Measurements from ENCODE around the gene CSF2.

The CSF2 gene

DNA sequence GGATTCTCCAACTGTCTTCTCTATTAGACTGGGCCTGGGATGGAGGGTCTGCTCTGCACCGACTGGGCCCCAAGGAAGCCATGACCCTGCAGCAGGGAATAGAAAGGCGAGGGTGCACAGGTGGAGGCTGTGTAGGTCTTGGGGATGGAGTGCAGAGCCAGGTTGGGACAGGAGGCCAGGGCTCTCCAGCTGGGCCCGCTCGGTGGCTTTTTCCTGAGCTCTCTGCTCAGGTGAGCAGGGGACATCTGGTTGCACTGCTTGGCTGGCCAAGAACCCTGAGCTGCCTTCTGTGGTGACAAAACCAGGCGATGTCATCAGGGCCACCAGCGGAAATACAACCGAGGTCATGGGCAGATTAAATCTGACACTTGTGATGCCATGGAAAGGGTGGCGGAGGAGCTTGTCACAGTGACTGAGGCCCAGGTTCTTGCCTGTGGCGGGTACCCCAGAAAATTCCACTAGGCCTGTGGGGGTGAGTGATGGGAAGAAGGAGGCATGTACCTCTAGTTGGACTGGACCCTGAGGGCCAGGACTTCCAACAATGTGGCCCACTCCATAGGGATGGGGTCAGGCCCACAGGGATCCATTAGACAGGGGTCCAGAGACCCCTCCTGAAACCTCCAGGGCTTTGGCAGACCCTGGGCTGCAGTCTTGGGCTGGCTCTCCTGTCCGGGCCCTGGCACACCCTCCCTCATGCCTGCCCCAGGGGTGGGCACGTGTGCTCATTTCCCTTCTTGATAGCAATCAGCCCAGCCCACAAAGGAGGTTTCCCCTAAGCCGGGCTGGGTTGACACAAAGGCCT lies 17.6 kb upstream of the CSF2 start:
- DNase-seq: peak; percentile 64

DNA sequence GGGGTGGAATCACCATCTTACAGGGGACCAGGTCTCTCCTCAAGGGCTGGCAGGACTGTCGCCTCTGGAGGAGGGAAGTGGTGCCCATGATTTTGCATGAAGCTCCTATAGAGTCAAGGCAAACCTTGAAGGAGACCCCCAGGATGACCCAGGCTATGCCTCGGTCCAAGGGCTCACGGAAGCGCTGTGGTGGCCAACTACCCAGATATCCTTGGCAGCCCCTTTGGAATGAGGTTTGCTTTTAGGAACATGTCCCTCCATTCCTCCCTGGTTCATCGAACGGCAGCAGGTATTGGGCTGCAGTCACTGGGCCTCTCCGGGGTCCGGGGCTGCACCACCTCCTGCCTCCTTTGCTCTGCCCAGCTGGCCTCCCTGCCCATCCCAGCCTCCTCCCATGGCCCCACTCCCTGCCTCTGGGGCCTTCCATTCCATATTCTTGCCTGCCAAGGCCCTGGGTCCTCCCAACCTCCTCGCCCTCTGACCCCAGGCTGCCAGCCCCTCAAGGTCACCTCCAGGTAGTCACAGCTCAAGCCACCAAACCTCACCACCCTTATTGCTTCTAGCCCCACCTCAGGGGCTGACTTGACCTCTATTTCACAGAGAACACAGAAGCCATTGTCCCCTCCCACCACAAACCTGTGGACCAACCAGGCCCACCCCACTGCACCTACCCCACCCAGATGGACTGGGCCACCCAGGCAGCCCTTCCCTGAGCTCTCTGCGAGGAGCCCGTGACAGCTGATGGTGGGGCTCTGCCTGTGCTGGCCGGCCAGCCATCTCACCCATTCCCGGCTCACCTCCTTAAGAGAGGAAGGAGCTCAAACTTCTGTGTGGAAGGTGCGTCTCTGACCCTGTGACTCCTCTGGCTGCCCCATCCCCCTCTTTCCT lies 16.7 kb upstream of the CSF2 start:
- DNase-seq: no peak

DNA sequence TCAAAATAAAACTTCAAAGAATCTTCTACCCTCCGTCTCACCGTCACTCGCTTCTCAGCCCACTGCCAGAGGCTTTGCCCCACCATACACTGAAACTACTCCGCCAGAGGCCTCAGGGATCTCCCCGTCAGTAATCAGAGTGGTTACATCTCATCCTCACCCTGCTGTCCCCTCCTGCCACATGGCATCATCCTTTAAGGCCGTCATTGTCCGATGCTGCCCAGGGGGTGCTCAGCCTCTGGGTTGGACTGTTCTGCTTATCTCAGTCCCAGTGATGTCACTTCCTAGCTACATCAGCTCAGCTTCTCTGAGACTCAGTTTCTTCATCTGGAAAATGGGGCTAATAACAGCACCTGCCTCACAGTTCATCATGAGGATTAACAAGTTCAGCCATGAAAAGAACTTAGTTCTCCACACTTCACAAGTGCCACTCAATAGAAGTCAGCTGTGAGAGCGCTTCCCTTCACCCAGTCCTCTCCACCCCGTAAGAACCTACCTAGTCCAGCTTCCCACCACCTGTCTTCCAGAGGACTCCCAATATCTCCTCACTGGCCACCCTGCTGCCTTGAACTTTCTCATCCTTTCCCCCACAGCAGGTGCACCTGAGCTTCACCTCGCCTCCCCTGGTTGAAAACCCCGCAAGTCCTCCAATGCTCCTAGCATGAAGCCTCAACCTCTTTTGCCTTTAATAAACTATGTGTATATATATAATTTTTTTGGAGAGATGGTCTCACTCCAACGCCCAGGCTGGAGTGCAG lies 15.9 kb upstream of the CSF2 start:
- DNase-seq: no peak

DNA sequence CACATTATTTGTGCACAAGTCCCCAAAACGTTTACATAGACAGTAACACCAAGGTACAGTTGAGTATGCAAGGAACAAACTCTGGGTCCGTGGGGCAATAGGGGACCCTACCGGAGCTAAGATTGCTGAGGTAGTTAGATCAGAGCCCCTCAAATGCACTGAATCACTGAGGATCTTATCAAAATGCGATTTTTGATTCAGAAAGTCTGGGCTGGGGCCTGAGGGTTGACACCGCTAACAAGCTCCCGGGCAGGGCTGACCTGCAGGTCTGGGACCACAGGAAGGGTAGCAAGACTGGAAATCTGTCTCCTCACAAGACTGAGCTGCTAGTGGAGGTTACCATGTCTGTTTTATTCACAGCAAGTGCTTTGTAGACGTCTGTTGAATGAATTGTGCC lies 14.9 kb upstream of the CSF2 start:
- DNase-seq: no peak

DNA sequence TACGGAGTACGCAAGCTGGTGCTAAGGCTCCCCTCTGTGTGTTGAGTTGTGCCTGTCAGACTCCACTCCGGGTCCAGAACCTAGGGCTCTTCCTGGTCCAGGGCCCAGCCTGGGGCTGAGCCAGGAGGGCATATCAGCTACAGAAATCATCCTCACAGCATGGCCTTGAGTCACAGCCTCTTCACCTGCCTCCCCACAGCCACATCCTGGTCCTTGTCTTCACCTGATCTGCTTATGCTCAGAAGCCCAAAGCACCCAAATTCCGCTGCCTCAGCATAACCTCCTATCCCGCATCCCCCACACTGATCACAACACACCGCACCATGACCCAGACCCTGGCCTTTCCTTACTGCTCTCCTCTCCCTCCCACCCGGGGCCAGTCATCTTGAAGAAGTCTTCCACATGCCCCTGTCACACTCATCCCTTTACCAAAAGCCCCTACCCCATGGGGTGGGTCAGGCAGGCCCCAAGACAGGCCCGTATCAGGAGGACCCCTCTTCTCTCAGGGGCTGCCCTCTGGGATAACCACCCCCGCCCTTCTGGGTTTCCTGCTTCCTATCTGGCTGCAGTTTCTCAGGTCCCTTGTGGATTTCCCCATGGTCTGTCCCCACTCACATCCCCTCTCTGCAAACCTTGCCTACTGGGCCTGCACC lies 14.4 kb upstream of the CSF2 start:
- DNase-seq: peak; percentile 42

DNA sequence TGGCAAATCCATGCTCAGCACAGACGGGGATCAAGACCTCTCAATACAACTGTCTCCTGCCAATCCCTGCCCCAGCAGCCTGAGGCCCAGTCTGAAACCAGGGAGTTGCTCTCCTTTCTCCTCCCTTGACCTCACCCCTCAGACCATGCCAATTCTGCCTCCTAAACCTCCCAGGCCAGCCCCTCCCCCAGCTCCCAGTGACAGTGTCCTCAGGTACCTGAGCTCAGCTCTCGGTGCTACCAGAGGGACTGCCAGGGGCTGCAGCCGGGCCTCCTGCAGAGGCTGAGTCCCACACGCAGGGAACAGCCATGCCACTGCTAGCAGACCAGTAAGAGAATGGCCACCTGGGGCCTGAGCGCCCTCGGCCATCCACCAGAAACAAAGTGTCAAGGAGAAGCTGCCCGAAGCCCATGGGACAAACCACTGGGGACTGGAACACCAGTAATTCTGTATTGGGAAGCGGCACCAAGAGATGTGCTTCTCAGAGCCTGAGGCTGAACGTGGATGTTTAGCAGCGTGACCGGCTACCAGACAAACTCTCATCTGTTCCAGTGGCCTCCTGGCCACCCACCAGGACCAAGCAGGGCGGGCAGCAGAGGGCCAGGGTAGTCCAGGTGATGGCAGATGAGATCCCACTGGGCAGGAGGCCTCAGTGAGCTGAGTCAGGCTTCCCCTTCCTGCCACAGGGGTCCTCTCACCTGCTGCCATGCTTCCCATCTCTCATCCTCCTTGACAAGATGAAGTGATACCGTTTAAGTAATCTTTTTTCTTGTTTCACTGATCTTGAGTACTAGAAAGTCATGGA lies 13.7 kb upstream of the CSF2 start:
- DNase-seq: no peak

DNA sequence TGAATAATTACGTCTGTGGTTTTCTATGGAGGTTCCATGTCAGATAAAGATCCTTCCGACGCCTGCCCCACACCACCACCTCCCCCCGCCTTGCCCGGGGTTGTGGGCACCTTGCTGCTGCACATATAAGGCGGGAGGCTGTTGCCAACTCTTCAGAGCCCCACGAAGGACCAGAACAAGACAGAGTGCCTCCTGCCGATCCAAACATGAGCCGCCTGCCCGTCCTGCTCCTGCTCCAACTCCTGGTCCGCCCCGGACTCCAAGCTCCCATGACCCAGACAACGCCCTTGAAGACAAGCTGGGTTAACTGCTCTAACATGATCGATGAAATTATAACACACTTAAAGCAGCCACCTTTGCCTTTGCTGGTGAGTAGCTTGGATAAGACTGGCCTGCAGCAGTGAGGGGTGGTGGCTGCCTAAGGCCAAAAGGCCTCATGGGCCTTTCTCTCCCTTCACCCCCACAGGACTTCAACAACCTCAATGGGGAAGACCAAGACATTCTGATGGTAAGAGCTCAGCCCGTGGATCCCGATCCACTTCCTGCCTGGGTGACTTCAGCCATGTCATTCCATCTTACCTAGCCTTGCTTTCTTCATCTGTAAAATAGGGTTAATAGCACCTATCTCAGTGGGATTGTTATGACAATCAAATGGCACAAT lies 13.0 kb upstream of the CSF2 start, which contains the start of gene IL3:
IL3 (plus strand) TSS at position 155 of the 661 bp plus-strand sequence; CDS start at position 207, 52 bp downstream.
- no peak for DNase-seq

DNA sequence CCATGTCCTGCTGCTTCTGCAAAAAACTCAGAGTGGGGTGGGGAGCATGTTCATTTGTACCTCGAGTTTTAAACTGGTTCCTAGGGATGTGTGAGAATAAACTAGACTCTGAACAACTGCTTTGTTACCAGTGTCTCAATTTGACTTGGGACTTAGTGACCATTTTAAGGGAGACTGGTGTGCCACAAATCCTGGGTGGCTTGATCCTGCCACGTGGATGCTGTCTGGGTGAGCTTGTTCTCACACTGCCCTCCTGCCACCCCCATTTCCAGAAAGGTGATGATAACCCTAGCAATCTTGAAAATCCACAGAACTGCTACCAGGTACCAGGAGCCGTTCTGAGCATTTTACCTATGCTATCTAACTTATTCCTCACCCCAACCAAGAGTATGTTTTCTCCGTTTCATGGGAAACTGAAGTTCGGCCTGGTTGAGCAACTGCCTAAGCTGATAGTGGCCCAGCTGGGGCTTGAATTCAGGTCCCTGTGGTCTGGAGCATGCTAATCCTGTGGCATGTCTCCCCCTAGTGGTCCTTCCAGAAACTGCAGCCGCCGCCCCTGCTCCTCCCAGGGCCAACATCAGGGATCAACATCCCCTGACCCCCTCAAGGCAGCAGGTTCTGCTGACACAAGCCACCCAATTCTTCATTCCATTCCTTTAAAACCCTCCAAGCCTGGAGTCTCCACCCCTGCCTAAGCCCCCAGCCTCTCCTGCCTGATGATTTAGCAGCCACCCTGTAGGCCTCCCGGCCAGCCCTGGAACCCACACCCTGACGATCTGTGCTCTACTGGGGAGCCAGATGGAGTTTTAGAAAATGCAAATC lies 10.3 kb upstream of the CSF2 start:
- peak; percentile 79 for DNase-seq

DNA sequence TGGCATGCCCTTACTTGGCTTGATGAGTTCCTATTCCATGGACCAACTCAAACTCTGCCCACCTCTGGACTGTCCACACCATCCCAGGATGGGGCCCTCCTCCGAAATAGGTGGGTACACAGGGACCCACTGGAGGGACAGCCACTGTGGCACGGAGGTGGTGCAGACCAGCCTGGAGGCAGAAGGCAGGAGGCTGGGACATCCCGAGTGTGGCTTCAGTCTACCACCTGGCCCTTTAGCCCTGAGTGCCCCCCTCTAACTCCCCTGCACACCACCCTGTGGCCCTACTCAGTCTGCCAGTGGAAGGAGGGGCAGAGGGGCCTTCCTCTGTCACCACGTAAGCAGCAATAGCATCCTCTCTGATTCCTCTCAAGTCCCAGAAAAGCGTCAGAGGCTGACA lies 9.4 kb upstream of the CSF2 start:
- no peak for DNase-seq

DNA sequence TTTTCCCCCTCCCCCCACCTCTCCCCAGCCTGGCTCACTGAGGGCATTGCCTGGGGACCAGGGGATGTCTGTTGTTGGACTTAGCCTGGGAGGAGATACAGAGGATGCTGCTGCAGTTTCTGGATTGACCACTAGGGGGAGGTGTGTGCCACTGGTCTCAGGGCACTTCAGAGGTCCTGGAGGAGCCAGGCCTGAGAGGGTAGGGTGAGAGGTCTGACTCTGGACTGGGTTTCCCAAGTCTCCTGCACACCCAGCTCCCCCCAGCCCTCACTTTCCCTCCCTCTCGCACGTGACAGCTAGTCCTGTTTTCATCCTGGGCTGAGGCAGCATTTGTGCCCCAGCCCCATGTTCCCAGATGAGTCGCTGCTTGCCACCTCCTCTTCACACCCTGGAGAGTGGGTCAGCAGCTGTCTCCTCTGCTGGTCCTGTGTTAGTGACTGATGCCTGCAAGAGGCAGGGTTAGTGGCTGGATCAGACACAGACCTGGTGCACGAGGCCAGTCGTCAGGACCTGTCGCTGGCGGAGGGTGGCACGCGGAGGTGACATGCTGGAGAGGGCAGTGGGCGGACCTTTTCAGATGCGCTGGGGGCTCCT lies 8.8 kb upstream of the CSF2 start:
- DNase-seq: peak; percentile 80

DNA sequence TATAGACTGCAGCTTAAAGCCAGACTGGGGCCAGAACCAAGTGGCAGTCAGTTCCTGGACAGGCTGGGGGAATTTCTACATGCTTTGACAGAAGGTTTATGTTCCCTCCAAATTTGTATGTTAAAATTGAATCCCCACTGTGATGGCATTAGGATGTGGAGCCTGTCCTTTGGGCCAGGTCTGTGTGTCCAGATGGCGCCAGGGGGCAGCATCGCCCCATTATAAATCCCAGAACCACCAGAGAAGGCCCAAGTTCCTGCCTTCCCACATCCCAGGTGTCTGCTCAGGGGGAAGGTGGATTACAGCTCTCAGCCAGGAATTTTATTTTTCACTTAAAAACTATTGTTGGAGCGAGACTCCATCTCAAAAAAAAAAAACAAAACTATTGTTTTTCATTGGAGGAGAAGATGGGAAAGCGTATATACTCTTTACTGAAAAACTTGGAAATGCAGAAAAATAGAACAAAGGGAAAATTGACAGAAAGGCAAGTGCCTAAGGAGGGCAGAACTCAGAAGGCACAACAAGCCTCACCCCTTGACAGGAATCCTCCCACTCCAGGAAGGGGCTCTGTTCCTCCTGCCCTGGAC lies 8.1 kb upstream of the CSF2 start:
- DNase-seq: peak; percentile 64

DNA sequence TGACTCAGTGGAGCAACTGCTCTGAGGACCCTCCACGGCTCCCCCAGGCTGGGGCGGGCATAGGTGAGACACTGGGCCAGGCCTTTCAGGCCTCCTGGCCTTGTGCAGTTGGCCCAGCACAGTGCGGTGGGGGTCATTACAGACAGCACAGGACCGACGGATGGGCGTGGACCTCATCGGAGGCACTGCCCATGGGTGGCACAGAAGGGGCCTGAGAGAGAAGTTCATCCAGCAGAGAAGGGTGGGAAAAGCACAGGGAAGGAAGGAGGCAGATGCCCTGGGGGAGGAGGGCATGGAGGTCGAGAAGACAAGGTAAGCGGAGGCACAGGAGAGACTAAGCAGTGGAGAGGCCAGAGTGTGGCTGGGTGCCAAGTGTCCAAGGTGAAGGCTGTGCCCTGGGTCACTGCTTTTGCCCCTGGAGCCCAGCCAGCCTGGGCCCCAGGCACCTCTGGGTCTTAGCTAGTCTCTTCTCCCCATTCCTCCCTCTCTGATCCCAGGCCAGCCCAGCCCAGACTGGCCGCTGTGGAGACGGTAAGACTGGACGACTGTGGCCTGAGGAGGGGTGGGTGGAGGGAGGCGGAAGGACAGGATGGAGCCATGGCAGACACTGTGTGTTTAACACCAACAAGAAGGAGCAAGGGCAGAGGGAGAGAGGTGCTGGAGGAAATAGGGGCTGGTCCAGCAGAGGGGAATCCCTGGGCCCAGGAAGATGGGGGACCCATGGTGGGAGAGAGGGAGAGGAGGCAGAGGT lies 7.5 kb upstream of the CSF2 start:
- no peak for DNase-seq

DNA sequence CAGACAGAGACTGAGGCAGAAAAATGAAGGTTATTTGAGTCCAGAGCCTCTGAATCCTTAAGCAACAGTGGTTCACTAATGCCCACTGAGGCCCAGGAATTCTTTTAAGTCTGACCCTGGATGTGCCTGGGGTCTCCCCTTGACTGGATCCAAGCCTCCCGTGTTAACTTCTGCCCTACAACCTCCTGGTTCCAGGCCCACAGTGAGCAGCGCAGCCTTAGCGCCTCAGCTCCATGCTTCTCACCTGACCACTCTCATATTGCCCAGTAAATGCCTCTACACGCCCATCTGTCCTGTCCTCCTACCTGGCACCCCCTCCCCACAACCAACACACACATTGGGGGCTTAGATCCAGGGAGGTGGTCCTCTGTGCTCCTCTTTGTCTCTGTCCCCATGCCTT lies 6.7 kb upstream of the CSF2 start:
- DNase-seq: no peak

DNA sequence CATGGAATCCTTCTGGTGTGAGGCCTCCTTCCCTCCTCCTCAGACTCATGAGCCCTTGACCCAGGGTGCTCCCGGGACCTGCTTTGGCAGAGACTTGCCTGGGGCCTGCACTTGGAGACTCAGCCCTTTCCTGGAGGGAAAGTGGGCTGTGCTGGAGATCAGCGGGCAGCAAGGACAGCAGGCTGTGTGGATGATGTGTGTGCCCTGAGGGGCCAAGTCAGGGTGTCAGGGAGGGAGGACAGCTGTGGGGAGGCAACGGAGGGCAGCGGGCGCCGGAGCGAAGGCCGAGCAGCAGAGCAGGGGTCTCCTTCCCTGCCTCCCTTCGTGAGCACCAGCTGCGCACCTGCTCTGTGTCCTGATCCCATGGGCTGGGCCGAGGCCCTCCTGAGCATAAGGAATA lies 6.1 kb upstream of the CSF2 start:
- no peak for DNase-seq

DNA sequence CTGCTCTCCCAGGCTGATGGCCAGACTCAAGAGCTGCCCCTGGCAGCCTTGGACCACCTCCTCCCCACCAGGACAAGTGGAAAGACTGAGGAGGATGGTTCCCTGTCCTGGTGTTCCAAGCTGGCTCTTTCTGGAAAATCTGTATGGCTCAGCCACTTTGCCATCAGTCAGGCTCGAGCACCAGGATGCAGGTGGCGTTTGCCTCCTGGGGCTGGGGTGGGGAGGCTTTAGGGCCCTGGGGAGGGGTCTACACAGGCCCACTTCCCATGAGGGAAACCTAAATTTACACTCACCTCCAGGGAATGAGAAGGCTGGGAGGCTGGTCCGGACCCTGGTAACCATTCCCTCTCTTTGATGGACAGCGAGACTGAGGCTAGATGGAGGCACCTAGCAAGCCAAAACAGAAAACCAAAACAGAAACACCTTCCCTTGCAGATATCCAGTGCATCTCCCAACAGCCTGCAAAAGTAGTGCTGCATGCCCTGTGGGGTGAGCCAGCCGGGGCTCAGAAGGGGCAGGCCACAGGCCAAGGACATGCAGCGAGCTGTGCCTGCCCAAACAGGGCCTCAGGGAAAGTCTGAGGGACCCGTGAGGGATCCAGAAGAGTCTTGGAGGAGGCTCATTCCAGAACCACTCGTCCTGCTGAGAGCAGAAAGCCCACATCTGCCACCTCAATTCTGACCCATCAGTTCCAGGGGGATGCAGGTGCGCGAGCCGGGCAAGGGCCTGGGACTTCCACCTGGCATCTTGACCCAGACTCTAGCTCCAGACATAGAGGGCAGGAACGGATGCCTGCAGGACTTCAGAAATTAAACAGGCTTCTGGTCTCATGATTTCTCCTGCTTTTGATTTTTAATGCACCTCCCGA lies 5.4 kb upstream of the CSF2 start:
- DNase-seq: no peak

DNA sequence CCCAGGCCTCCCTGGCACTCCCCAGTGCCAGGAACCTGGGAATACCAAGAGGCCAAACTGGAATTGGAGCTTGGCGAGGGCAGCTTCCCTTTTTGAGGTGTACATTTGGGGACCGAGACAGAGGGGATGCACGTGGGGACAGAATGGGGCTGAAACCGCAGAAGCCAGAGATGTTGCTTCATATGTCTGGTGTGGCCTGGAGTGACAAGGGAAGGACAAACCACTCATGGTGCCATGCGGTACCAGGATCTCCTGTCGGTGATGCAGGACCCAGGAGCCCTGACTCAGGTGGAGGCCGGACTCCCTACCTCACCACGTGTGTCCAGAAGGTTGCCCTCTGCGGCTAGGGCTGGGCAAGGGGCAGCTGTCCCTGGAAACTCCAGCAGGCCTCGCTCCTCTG lies 4.0 kb upstream of the CSF2 start:
- no peak for DNase-seq

DNA sequence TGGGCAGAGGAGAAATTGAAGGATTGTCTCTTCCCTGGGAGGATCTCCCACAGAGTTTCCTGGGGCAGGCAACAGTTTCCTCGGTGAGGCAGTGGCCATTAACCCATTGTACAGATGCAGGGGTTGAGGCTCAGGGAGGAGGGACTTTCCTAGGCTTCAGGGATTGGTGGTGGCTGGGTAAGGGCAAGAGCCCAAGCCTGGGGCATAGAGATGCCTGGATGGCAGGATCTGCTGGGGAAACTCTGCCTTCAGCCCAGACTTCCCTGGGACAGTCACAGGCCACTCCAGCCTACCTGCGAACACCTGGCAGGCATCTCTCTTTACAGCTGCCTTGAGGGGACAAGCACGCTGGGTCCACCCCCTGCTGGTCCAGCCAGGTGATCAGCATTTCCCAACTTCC lies 3.6 kb upstream of the CSF2 start:
- no peak for DNase-seq
